ENCODE data around the gene SLC35F1. TPM values are rescaled to one million over a fixed set of nuclear protein-coding genes. Genes with fewer than 3 reads are reported as not detected.

SLC35F1 gene
- total RNA-seq, 4 donors from 2014 or later: 0.74 to 12.0 (median 2.3) TPM

GRCh38 chr6:117986396-117986795 lies 79.3 kb downstream of the SLC35F1 start:
- ATAC-seq (ENCODE audit: low FRiP score) (no peak), DNase-seq (ENCODE audit: low spot score) (no peak)
- TF ChIP-seq CTCF (IDR thresholded peaks at IDR 0.05): no peak

GRCh38 chr6:117989086-117989485 lies 82.0 kb downstream of the SLC35F1 start:
- TF ChIP-seq CTCF (IDR thresholded peaks at IDR 0.05): no peak
- ATAC-seq (ENCODE audit: low FRiP score) (no peak), DNase-seq (ENCODE audit: low spot score) (no peak)

- DNase-seq (ENCODE audit: low spot score) (no peak), ATAC-seq (ENCODE audit: low FRiP score) (no peak)
- TF ChIP-seq CTCF (IDR thresholded peaks at IDR 0.05): no peak
Observed at GRCh38 chr6:117990151-117990550, 83.1 kb downstream of the SLC35F1 start.

- no peak for TF ChIP-seq CTCF (IDR thresholded peaks at IDR 0.05)
- DNase-seq (ENCODE audit: low spot score) (no peak), ATAC-seq (ENCODE audit: low FRiP score) (no peak)
Observed at GRCh38 chr6:117992856-117993255, 85.8 kb downstream of the SLC35F1 start.

GRCh38 chr6:118012944-118013343 lies 105.9 kb downstream of the SLC35F1 start:
- TF ChIP-seq CTCF (IDR thresholded peaks at IDR 0.05): no peak
- ATAC-seq (ENCODE audit: low FRiP score) (no peak), DNase-seq (ENCODE audit: low spot score) (no peak)

GRCh38 chr6:118016532-118016931 lies 109.5 kb downstream of the SLC35F1 start:
- no peak for ATAC-seq (ENCODE audit: low FRiP score)
- TF ChIP-seq CTCF (IDR thresholded peaks at IDR 0.05): no peak

GRCh38 chr6:118017301-118017848 lies 110.3 kb downstream of the SLC35F1 start:
- ATAC-seq (ENCODE audit: low FRiP score) (no peak), DNase-seq (ENCODE audit: low spot score) (no peak)
- TF ChIP-seq CTCF (IDR thresholded peaks at IDR 0.05): no peak

More at GRCh38 chr6:118016532-118016931, 109.5 kb downstream of the SLC35F1 start:
- DNase-seq (ENCODE audit: low spot score): no peak
